Measurements from ENCODE around the gene SURF1.
A peak's percentile ranks its signal among the peaks of the same experiment; 100 is the strongest.

The SURF1 gene

GRCh38 chr9:133369422-133369821 lies 13.1 kb upstream of the SURF1 start:
- DNase-seq = no peak
- TF ChIP-seq CTCF (IDR thresholded peaks at IDR 0.05) = no peak
- H3K4me1 Mint-ChIP-seq = peaks cover 60% of the 10 kb centered on the region
- no peak overlapping the region for H3K4me3 Mint-ChIP-seq
- no peaks in the 10 kb centered on the region for H3K27me3 Mint-ChIP-seq (ENCODE audit: low read depth, poor library complexity)
- no peaks in the 10 kb centered on the region for H3K9me3 Mint-ChIP-seq
- peaks cover 15% of the 10 kb centered on the region for H3K36me3 Mint-ChIP-seq (ENCODE audit: low read depth)
- H3K27ac Mint-ChIP-seq = peak overlapping the region; percentile 50

- no peak for DNase-seq
- H3K4me1 Mint-ChIP-seq = peaks cover 62% of the 10 kb centered on the region
- H3K27ac Mint-ChIP-seq = peak overlapping the region; percentile 46
- TF ChIP-seq CTCF (IDR thresholded peaks at IDR 0.05) = no peak
- no peak overlapping the region for H3K4me3 Mint-ChIP-seq
- no peaks in the 10 kb centered on the region for H3K27me3 Mint-ChIP-seq (ENCODE audit: low read depth, poor library complexity)
- peaks cover 25% of the 10 kb centered on the region for H3K36me3 Mint-ChIP-seq (ENCODE audit: low read depth)
- no peaks in the 10 kb centered on the region for H3K9me3 Mint-ChIP-seq
These were observed 12.1 kb upstream of the SURF1 start for GRCh38 chr9:133368249-133368881.

- no peak for TF ChIP-seq CTCF (IDR thresholded peaks at IDR 0.05)
- Mint-ChIP-seq H3K9me3 (no peaks in the 10 kb centered on the region), H3K36me3 (ENCODE audit: low read depth) (peaks cover 27% of the 10 kb centered on the region), H3K27ac (no peak overlapping the region), H3K4me1 (peaks cover 61% of the 10 kb centered on the region), H3K27me3 (ENCODE audit: low read depth, poor library complexity) (no peaks in the 10 kb centered on the region), H3K4me3 (no peak overlapping the region)
- no peak for DNase-seq
These were observed 11.5 kb upstream of the SURF1 start for GRCh38 chr9:133367778-133368177.

DNA sequence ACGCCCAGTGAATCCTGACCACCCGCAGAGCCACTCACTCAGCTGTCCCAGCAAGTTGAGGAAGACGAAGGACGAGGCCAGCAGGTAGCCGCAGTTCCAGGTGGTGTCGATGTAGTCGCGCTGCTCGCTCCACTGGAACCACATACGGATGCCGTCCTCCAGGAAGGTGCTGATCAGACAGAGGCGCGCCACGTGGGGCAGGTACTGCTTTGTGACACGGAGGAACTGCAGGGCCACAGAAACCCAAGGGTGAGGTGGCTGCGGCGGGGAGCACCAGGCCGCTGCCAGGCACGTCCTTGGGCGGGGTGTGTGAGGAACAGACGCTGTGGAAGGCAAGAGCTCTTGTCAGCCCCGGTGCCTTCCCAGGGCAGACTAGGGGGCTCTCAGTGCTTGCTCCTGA lies 10.9 kb upstream of the SURF1 start:
- DNase-seq = no peak
- no peak for TF ChIP-seq CTCF (IDR thresholded peaks at IDR 0.05)
- peaks cover 28% of the 10 kb centered on the region for H3K36me3 Mint-ChIP-seq (ENCODE audit: low read depth)
- H3K9me3 Mint-ChIP-seq = no peaks in the 10 kb centered on the region
- no peaks in the 10 kb centered on the region for H3K27me3 Mint-ChIP-seq (ENCODE audit: low read depth, poor library complexity)
- peaks cover 55% of the 10 kb centered on the region for H3K4me1 Mint-ChIP-seq
- no peak overlapping the region for H3K4me3 Mint-ChIP-seq
- H3K27ac Mint-ChIP-seq = no peak overlapping the region

DNA sequence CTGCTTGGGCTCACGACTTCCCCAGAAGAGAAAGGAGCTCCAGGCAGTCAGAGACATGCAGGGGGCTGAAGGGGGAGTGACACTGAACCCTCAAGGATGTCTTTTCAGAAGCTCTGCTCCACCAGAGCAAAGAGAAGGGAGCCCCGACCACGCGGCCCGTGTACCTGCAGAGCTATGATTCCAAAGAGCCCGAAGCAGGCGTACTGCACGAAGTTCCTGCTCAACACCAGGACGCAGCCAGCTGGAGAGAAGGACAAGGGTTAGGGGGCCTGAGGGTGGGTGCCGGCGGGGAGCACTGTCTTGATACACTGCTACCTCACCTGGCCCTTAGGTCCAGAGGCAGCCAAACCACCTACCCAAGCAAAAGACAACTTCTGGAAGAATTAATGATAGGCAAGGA lies 10.1 kb upstream of the SURF1 start:
- Mint-ChIP-seq H3K27ac (no peak overlapping the region), H3K4me1 (peaks cover 47% of the 10 kb centered on the region)

More for the DNA sequence above, 10.1 kb upstream of the SURF1 start:
- H3K36me3 Mint-ChIP-seq (ENCODE audit: low read depth) = peaks cover 36% of the 10 kb centered on the region
- no peaks in the 10 kb centered on the region for H3K9me3 Mint-ChIP-seq
- H3K4me3 Mint-ChIP-seq = no peak overlapping the region
- DNase-seq = no peak
- H3K27me3 Mint-ChIP-seq (ENCODE audit: low read depth, poor library complexity) = no peaks in the 10 kb centered on the region
- no peak for TF ChIP-seq CTCF (IDR thresholded peaks at IDR 0.05)

Data from nephron progenitor cell (in vitro differentiated cells).